ENCODE results near the gene DIP2A. TPM values are rescaled to one million over a fixed set of nuclear protein-coding genes. Genes with fewer than 3 reads are reported as not detected.

The DIP2A gene
- total RNA-seq, 1 experiment from 2014 or later, result 14.6 TPM

- in situ Hi-C loops (cut with HindIII; ENCODE audit: low pct_unique_long_range_greater_than_20kb, low sequenced_read_pairs), result no loop called here
- DNase-seq (ENCODE audit: low read depth), result no peak
These were observed 84.0 kb downstream of the DIP2A start for GRCh38 chr21:46542588-46543124.

GRCh38 chr21:46543306-46543705 lies 84.6 kb downstream of the DIP2A start:
- DNase-seq (ENCODE audit: low read depth), result no peak
- in situ Hi-C loops (cut with HindIII; ENCODE audit: low pct_unique_long_range_greater_than_20kb, low sequenced_read_pairs), result no loop called here

GRCh38 chr21:46544003-46544402 lies 85.3 kb downstream of the DIP2A start:
- in situ Hi-C loops (cut with HindIII; ENCODE audit: low pct_unique_long_range_greater_than_20kb, low sequenced_read_pairs), result no loop called here
- no peak for DNase-seq (ENCODE audit: low read depth)

- no peak for DNase-seq (ENCODE audit: low read depth)
- in situ Hi-C loops (cut with HindIII; ENCODE audit: low pct_unique_long_range_greater_than_20kb, low sequenced_read_pairs), result no loop called here
These were observed 86.1 kb downstream of the DIP2A start for GRCh38 chr21:46544824-46545223.

GRCh38 chr21:46545363-46545762 lies 86.7 kb downstream of the DIP2A start:
- in situ Hi-C loops (cut with HindIII; ENCODE audit: low pct_unique_long_range_greater_than_20kb, low sequenced_read_pairs), result no loop called here
- no peak for DNase-seq (ENCODE audit: low read depth)

GRCh38 chr21:46545911-46546310 lies 87.2 kb downstream of the DIP2A start:
- in situ Hi-C loops (cut with HindIII; ENCODE audit: low pct_unique_long_range_greater_than_20kb, low sequenced_read_pairs), result no loop called here
- DNase-seq (ENCODE audit: low read depth), result no peak

GRCh38 chr21:46546799-46547198 lies 88.1 kb downstream of the DIP2A start:
- no peak for DNase-seq (ENCODE audit: low read depth)
- in situ Hi-C loops (cut with HindIII; ENCODE audit: low pct_unique_long_range_greater_than_20kb, low sequenced_read_pairs), result no loop called here

GRCh38 chr21:46549650-46550049 lies 91.0 kb downstream of the DIP2A start:
- in situ Hi-C loops (cut with HindIII; ENCODE audit: low pct_unique_long_range_greater_than_20kb, low sequenced_read_pairs), result no loop called here
- DNase-seq (ENCODE audit: low read depth), result no peak

GRCh38 chr21:46550116-46550941 lies 91.6 kb downstream of the DIP2A start:
- no peak for DNase-seq (ENCODE audit: low read depth)
- in situ Hi-C loops (cut with HindIII; ENCODE audit: low pct_unique_long_range_greater_than_20kb, low sequenced_read_pairs), result no loop called here

GRCh38 chr21:46551636-46552241 lies 93.0 kb downstream of the DIP2A start:
- in situ Hi-C loops (cut with HindIII; ENCODE audit: low pct_unique_long_range_greater_than_20kb, low sequenced_read_pairs), result no loop called here
- no peak for DNase-seq (ENCODE audit: low read depth)

- in situ Hi-C loops (cut with HindIII; ENCODE audit: low pct_unique_long_range_greater_than_20kb, low sequenced_read_pairs), result no loop called here
- no peak for DNase-seq (ENCODE audit: low read depth)
These were observed 93.6 kb downstream of the DIP2A start for GRCh38 chr21:46552274-46552673.

- in situ Hi-C loops (cut with HindIII; ENCODE audit: low pct_unique_long_range_greater_than_20kb, low sequenced_read_pairs), result no loop called here
These were observed 94.2 kb downstream of the DIP2A start for GRCh38 chr21:46552865-46553379.

GRCh38 chr21:46553993-46554392 lies 95.3 kb downstream of the DIP2A start:
- in situ Hi-C loops (cut with HindIII; ENCODE audit: low pct_unique_long_range_greater_than_20kb, low sequenced_read_pairs), result no loop called here
- no peak for DNase-seq (ENCODE audit: low read depth)

More at GRCh38 chr21:46552865-46553379, 94.2 kb downstream of the DIP2A start:
- no peak for DNase-seq (ENCODE audit: low read depth)

- no peak for DNase-seq (ENCODE audit: low read depth)
- in situ Hi-C loops (cut with HindIII; ENCODE audit: low pct_unique_long_range_greater_than_20kb, low sequenced_read_pairs), result no loop called here
These were observed 95.9 kb downstream of the DIP2A start for GRCh38 chr21:46554431-46555224.

GRCh38 chr21:46555225-46555617 lies 96.5 kb downstream of the DIP2A start:
- no peak for DNase-seq (ENCODE audit: low read depth)
- in situ Hi-C loops (cut with HindIII; ENCODE audit: low pct_unique_long_range_greater_than_20kb, low sequenced_read_pairs), result no loop called here

GRCh38 chr21:46555678-46556077 lies 97.0 kb downstream of the DIP2A start:
- no peak for DNase-seq (ENCODE audit: low read depth)
- in situ Hi-C loops (cut with HindIII; ENCODE audit: low pct_unique_long_range_greater_than_20kb, low sequenced_read_pairs), result no loop called here

GRCh38 chr21:46556802-46557201 lies 98.1 kb downstream of the DIP2A start:
- in situ Hi-C loops (cut with HindIII; ENCODE audit: low pct_unique_long_range_greater_than_20kb, low sequenced_read_pairs), result no loop called here
- no peak for DNase-seq (ENCODE audit: low read depth)

- no peak for DNase-seq (ENCODE audit: low read depth)
- in situ Hi-C loops (cut with HindIII; ENCODE audit: low pct_unique_long_range_greater_than_20kb, low sequenced_read_pairs), result no loop called here
These were observed 98.8 kb downstream of the DIP2A start for GRCh38 chr21:46557469-46557868.
